Fibroblast of upper back skin (primary cell): Measurements from ENCODE around the gene CCDC191.

ENCODE experiments used
- DNase-seq: peaks from one replicate; pipeline ENCODE4 v3.0.0-alpha.2; 2013

The CCDC191 gene

DNA sequence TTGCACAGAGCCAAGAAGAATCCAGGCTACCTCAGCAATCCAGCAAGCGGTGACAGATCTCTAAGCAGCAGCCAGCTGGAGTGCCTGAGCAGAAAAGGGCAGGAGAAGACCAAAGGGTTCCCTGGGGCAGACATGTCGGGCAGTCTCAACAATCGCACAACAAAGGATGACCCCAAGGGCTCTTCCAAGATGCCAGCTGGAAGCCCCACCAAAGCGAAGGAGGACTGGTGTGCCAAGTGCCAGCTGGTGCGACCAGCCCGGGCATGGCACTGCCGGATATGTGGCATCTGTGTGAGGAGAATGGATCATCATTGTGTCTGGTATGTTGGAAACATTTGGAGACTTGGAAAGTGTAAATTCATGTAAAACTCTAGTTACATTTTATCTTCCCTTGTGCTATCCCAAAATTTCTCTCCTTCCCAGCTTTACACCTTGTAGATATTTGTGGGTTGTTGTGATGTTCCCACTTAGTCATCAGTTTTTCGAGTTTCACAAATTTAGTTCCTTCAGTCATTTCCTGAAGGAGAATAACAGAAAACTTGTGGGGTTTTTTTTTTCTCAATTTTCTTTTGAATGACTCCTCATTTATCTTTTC, 102.1 kb downstream of the CCDC191 start:
- no peak for DNase-seq

DNA sequence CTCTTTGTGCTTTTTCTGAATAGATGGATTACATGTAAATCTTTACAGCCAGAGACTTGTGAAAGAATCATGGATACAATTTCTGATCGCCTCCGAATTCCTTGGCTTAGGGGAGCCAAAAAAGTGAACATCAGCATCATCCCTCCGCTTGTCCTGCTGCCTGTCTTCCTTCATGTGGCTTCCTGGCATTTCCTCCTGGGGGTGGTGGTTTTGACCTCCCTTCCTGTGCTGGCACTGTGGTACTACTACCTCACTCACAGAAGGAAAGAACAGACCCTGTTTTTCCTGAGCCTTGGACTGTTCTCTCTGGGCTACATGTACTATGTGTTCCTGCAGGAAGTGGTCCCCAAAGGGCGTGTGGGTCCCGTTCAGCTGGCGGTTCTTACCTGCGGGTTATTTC, 102.6 kb downstream of the CCDC191 start:
- DNase-seq, result peak; percentile 14

DNA sequence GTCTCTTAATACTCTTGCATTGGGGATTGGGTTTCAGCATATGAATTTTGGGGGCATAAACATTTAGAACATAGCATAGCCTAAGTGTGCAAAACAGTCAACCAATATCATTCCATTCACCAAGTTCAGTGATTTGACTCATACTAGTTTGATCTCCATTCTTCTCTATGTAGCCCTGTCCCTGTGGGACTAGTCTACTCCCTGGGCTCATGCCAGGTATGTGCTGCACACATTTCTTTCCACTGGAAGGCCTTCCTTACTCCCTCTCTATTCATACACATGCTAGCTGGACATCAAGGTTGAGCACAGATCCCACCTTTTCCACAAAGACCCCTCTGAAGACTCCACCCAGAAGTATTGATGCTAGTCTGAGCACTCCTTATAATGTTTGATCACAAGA, 103.4 kb downstream of the CCDC191 start:
- peak; percentile 36 for DNase-seq

DNA sequence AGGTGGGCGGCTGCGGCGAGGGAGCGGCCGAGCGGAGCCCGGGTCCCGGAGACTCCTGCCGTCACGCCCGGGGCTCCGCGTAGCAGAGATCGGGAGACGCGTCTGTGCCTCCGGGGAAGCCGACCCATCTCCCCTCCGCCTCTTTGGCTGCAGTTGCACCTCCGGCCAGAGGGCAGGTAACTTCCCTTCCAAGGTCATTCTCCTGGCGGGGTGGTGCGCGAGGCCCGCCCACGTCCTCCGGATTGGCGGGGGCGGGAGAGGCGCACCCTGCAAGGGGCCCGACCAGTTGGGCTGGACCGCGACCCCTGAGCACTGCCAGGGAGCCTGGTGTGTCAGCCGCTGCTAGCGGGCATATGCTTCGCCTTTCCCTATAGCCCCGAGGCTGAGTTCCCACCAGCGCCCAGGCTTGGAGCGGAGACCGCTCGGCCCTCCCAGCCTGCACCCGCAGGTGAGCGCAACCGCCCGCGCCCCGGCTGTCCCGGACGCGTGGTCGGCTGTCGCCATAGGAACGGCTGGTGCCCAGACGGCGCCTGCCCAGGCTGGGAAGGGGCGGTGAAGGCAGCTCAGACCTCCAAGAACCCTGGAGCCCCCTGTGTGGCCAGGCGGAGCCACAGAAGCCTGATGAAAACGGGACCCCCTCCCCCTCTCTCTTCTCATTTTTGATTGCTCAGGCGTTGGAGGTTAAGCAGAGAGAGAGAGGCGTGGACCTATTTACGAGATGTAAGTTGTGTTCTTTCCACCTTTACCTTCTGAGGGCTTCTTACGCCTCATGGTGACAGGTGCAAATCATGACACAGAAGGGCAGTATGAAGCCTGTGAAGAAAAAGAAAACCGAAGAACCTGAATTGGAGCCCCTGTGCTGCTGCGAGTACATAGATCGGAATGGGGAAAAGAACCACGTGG, 108.1 kb downstream of the CCDC191 start:
- DNase-seq, result no peak

DNA sequence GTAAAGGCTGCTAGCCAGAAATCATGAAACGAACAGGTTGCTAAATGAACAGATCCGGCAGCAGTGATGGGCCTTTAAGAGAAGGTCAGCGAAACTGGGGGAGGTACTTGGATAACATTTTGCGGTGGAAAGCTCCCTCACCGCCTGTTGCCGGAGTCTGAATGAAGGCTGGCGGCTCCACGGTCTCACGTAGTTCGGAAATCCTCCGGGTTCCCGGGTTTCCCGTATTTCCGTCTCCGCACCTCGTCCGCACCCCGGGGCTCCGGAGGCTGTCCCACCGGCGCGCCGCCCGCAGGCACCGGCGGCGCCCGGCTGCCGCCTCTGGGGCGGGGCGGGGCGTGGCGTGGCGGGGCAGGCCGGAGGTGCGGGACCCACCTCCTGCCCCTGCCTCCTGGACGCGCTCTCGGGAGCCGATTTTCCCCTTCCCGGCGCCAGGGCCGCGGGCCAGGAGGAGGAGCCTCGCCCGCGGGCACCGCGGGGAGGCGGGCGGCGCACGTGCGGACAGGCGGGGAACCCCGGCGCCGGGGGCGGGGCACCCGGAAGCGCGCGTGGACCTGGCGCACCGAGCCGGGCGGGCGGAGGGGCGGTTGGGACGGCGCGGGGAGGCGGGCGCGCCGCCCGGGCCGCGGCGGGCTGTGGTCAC, 108.8 kb downstream of the CCDC191 start, which contains the start of gene ZDHHC23:
Gene ZDHHC23, plus strand, starts transcription at position 642 of the 643 bp plus-strand sequence. CDS start 790 bp downstream, outside the sequence.
- peak; percentile 30 for DNase-seq

DNA sequence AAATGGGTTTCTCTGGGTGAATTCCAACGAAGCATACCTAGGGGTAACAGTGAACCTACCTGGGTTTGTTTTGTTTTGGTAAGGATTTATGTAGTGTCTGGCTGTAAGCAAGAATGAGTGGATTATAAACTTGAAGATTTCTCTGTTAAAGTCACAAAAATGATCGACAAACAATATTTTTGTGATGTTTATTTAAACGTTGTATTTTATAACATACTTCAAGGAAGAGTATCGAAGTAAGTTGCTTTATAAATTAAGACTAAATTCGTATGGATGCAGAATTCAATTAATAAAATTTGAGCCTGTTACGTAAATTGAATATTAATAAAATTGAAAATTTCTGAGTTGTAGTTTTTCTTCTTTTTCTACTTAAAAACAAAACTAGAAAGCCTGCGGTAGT, 109.5 kb downstream of the CCDC191 start:
- no peak for DNase-seq

DNA sequence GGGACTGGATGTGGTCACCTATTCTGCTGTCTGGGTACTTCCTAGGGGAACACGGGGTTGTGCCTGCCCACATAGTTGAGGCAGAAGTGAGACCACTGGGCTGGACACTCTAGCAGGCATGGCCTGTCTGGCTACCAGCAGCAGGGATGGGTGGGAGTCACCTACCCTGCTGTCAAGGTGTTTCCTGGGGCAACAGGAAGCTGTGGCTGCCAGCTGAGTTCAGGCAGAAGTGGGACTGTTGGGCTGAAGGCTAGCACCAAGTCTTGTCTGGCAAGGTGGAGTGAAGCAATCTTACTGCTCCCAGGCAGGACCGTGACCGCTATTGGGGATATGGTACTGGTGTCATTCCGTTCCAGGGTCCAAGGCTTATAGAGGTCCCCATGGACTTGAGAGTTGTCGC, 128.8 kb downstream of the CCDC191 start:
- no peak for DNase-seq

DNA sequence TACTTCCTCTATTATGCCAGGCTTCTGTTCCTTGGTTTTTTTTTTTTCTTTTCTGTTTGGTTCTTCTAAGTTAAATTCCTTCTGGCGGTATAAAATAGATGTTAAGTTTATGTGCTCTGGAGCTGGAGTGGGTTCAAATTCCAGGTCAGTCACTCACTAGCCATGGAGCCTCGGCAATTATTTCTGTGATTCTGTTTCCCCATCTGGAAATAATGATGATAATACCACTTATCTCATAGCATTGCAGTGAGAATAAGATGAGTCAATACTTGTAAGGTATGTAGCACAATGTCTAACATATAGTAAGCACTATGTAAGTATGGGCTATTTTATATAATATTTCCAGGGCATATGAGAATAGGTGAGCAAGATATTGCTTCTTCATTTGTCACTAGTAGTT, 141.7 kb downstream of the CCDC191 start:
- peak; percentile 95 for DNase-seq
